Adipocyte (in vitro differentiated cells): ENCODE data around the gene IFNB1.

Experiments
- DNase-seq: peaks from one replicate; pipeline ENCODE4 v3.0.0-alpha.2; 2015; ENCODE audit warnings: low read depth
- H3K27me3 ChIP-seq: replicated peaks from 2 replicates; pipeline ENCODE4 v1.7.0; 2013; ENCODE audit warnings: mild to moderate bottlenecking, low read length, moderate library complexity; ENCODE audit not compliant: control insufficient read depth, insufficient read depth
- H3K36me3 ChIP-seq: 2 replicates; pipeline ENCODE4 v1.7.0; 2013; ENCODE audit warnings: low read length, mild to moderate bottlenecking, moderate library complexity; ENCODE audit not compliant: control insufficient read depth, insufficient read depth, severe bottlenecking
- H3K4me1 ChIP-seq: 2 replicates; pipeline ENCODE4 v1.7.0; 2013; ENCODE audit warnings: mild to moderate bottlenecking, low read length, moderate library complexity; ENCODE audit not compliant: control insufficient read depth, insufficient read depth
- H3K4me3 ChIP-seq: 2 replicates; pipeline ENCODE4 v1.7.0; 2013; ENCODE audit warnings: mild to moderate bottlenecking, low read length, moderate library complexity
- H3K9ac ChIP-seq: 2 replicates; pipeline ENCODE4 v1.7.0; 2013; ENCODE audit warnings: mild to moderate bottlenecking, low read length, moderate library complexity
- H3K9me3 ChIP-seq: 2 replicates; pipeline ENCODE4 v1.7.0; 2013; ENCODE audit warnings: mild to moderate bottlenecking, low read length, moderate library complexity; ENCODE audit not compliant: control insufficient read depth

IFNB1 gene

DNA sequence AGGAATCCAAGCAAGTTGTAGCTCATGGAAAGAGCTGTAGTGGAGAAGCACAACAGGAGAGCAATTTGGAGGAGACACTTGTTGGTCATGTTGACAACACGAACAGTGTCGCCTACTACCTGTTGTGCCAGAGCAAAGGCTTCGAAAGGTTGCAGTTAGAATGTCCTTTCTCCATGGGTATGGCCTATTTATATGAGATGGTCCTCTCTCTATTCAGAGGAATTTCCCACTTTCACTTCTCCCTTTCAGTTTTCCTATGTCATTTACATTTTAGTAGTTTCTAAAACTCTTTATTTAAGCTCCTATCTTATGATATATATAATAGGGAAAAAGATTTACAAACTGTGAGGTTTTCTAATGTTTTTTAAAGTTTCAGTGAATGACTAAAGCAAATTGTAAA, at the start of gene IFNB1:
TSS of gene IFNB1 (minus strand) at position 162 of the 400 bp plus-strand sequence. CDS start at position 89, 73 bp downstream.
- no peak within 1 kb of the TSS for H3K9ac ChIP-seq
- H3K4me3 ChIP-seq = no peak within 1 kb of the TSS
- H3K36me3 ChIP-seq = no peaks in the 10 kb centered on the region
- no peak for DNase-seq
- H3K4me1 ChIP-seq = no peaks in the 10 kb centered on the region
- no peaks in the 10 kb centered on the region for H3K9me3 ChIP-seq
- no peaks in the 10 kb centered on the region for H3K27me3 ChIP-seq

GRCh38 chr9:21121595-21122251, 44.0 kb upstream of the IFNB1 start:
- no peaks in the 10 kb centered on the region for H3K27me3 ChIP-seq

DNA sequence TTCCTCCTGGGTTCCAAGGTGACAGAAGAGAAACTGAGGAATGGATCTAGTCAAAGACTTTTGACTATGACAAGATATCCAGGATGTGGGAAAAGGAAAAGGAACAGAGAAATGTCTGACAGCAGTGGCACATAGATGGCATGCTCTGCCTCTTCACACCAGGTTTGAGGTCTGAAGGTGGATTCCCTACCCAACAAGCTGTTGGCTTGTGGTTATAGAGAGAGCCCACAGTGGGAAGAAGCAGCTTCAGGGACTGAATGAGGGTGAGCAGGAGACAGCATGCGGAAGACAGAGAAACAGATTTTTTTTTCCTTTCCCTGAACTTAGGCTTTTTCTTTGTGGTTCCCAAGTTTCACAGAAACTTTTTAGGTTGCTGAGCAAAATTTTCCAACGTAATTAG, 43.3 kb upstream of the IFNB1 start:
- Histone ChIP-seq H3K9ac (no peak overlapping the region), H3K4me3 (no peak overlapping the region)
- DNase-seq = no peak

More at GRCh38 chr9:21121595-21122251, 44.0 kb upstream of the IFNB1 start:
- Histone ChIP-seq H3K4me1 (peaks cover 6% of the 10 kb centered on the region), H3K9me3 (no peaks in the 10 kb centered on the region), H3K9ac (no peak overlapping the region), H3K36me3 (no peaks in the 10 kb centered on the region), H3K4me3 (no peak overlapping the region)
- no peak for DNase-seq

DNA sequence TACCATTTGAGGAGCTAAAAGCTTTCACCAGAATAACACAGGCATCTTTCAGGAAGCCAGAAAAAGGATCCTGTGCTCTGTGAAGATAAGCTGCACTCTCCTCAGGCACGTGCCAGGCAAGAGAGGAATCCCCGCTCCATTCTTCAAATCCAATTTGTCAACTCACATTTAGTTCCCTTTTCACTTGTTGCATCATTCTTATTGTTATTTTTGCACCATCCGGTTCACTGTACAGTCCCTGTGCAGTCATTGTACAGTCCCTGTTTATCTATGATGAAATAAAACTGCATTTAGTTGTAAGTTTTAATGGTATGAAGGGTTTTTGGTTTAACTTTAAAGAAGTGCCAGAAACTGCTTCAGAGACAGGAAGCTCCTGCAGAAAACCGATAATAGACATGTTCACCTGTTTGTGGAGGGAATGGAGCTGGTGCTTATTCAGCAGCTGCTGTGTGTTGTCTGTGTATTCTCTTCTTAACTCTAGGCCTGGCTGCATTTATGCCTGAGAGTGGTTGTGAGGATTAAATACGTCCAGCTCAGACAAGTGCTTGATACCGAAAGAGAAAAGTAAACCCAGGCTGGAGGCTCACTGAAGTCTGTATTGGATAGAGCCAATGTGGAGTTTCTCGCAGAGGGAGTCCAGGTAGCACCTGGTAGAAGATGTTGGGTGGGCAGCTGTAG, 41.5 kb upstream of the IFNB1 start:
- no peaks in the 10 kb centered on the region for H3K9me3 ChIP-seq
- no peaks in the 10 kb centered on the region for H3K27me3 ChIP-seq
- H3K4me1 ChIP-seq = peaks cover 6% of the 10 kb centered on the region
- DNase-seq = peak; percentile 2
- H3K36me3 ChIP-seq = no peaks in the 10 kb centered on the region
- H3K9ac ChIP-seq = no peak overlapping the region
- no peak overlapping the region for H3K4me3 ChIP-seq

More for the DNA sequence above, 43.3 kb upstream of the IFNB1 start:
- H3K4me1 ChIP-seq = peaks cover 6% of the 10 kb centered on the region
- no peaks in the 10 kb centered on the region for H3K27me3 ChIP-seq
- no peaks in the 10 kb centered on the region for H3K9me3 ChIP-seq
- H3K36me3 ChIP-seq = no peaks in the 10 kb centered on the region

DNA sequence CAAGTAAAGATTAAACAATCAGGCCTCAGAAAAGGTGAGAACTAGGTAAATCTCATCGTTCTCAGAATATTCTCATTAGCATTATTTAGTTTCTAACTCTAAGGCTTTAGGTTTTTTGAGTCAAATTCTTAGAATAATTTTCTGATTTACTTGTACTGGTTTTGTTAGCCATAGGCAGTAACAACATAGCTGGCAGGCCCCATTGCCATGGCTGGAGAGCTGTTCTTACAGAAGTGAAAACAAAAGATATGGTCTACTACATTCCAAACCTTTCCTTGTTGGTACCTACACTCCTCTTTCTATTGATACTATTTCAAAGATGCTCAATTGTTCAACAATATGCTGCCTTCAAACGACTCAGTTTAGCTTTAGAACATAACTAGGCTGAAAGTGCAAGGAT, 36.6 kb upstream of the IFNB1 start:
- DNase-seq = no peak
- Histone ChIP-seq H3K27me3 (no peaks in the 10 kb centered on the region), H3K36me3 (no peaks in the 10 kb centered on the region), H3K9ac (no peak overlapping the region), H3K9me3 (no peaks in the 10 kb centered on the region), H3K4me1 (no peaks in the 10 kb centered on the region), H3K4me3 (no peak overlapping the region)

DNA sequence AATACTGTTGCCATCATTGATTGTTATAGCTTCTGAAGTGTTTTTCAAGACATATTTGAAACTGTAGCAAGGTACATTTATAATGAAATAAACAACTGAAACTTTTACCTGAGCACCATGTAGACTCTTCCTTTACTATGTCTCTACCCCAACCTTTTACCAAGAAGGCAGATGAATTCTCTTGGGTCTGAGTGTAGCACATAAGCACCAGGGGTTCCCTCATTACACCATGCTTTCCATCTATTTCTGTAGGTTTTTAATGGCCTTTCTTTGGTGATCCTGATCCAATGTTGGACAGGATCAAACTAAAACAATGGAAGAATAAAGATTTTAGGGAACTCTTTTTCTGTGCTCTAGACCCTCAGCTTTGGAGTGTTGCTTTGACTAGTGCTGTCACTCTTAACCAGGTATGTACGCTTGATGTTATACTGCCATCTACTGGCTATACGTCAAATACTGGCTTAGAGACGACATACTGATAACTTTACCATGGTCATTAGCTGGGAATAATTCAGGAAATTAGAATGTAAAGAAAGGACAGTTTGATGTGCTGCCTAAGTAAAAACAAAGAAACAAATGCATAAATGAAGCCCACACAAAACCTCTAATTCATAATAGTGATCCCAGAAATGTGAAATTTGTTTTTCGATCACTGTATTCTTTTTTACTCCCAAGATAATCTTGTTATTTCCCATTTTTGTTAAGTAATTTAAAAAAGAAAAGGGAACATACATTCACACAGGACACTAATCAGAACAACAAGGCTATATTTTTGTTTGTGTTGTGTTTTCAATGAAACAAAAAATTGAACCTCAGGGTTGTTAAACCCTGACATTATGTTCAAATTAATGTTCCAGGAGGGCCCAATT, 33.2 kb upstream of the IFNB1 start:
- peak; percentile 90 for DNase-seq
- Histone ChIP-seq H3K4me1 (no peaks in the 10 kb centered on the region), H3K4me3 (no peak overlapping the region), H3K27me3 (no peaks in the 10 kb centered on the region), H3K9me3 (no peaks in the 10 kb centered on the region), H3K36me3 (no peaks in the 10 kb centered on the region), H3K9ac (no peak overlapping the region)

- Histone ChIP-seq H3K27me3 (no peaks in the 10 kb centered on the region), H3K36me3 (no peaks in the 10 kb centered on the region)
- DNase-seq = no peak
Measured at GRCh38 chr9:21104787-21105186, 27.0 kb upstream of the IFNB1 start.

DNA sequence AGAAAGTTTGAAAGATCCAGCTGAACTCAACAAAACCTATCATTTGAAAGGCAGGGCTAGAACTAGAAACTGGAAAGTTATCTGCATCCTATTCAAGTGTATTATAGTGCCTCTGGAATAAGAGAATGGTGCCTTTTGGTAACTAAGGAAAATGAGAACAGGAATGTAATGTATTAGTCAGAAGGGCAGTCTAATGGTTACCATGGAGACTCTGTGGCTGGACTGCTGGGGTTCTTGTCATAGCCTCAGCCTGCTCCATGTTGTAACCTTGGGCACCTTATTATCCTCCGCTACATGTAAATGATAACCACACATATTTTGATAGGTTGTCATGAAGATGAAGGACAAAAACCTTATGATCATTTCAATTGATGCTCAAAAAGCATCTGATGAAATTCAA, 24.6 kb upstream of the IFNB1 start:
- H3K9ac ChIP-seq = no peak overlapping the region
- peak; percentile 5 for DNase-seq
- no peak overlapping the region for H3K4me3 ChIP-seq
- no peaks in the 10 kb centered on the region for H3K4me1 ChIP-seq
- H3K27me3 ChIP-seq = no peaks in the 10 kb centered on the region
- no peaks in the 10 kb centered on the region for H3K36me3 ChIP-seq
- H3K9me3 ChIP-seq = no peaks in the 10 kb centered on the region

More at GRCh38 chr9:21104787-21105186, 27.0 kb upstream of the IFNB1 start:
- no peaks in the 10 kb centered on the region for H3K4me1 ChIP-seq
- H3K4me3 ChIP-seq = no peak overlapping the region
- H3K9ac ChIP-seq = no peak overlapping the region
- H3K9me3 ChIP-seq = no peaks in the 10 kb centered on the region

GRCh38 chr9:21097817-21098216, 20.1 kb upstream of the IFNB1 start:
- peaks cover 12% of the 10 kb centered on the region for H3K4me1 ChIP-seq
- H3K4me3 ChIP-seq = no peak overlapping the region
- no peak for DNase-seq
- no peaks in the 10 kb centered on the region for H3K9me3 ChIP-seq
- no peak overlapping the region for H3K9ac ChIP-seq
- H3K36me3 ChIP-seq = no peaks in the 10 kb centered on the region
- H3K27me3 ChIP-seq = no peaks in the 10 kb centered on the region

GRCh38 chr9:21096901-21097255, 19.1 kb upstream of the IFNB1 start:
- no peaks in the 10 kb centered on the region for H3K9me3 ChIP-seq
- H3K4me3 ChIP-seq = no peak overlapping the region
- peaks cover 12% of the 10 kb centered on the region for H3K4me1 ChIP-seq
- H3K9ac ChIP-seq = no peak overlapping the region
- DNase-seq = no peak
- no peaks in the 10 kb centered on the region for H3K27me3 ChIP-seq
- H3K36me3 ChIP-seq = no peaks in the 10 kb centered on the region

- DNase-seq = peak; percentile 73
- Histone ChIP-seq H3K4me3 (peak overlapping the region; percentile 69), H3K9me3 (no peaks in the 10 kb centered on the region), H3K36me3 (no peaks in the 10 kb centered on the region), H3K27me3 (no peaks in the 10 kb centered on the region), H3K4me1 (peaks cover 12% of the 10 kb centered on the region), H3K9ac (peak overlapping the region; percentile 39)
Measured at GRCh38 chr9:21096172-21096900, 18.6 kb upstream of the IFNB1 start.
